NCI-H226 (cell line): ENCODE results near the gene FANCG.

ENCODE experiments used
- DNase-seq: peaks from one replicate; pipeline ENCODE4 v3.0.0-alpha.2; 2015

FANCG gene

GRCh38 chr9:35102769-35103659 is 23.3 kb upstream of the FANCG start, which contains the start of gene STOML2:
Gene STOML2, minus strand, starts transcription at chr9:35103131. Its CDS starts 37 bp downstream, at chr9:35103094.
- peak; percentile 83 for DNase-seq

- DNase-seq, result no peak
Measured at GRCh38 chr9:35102465-35102768, 22.7 kb upstream of the FANCG start.

- DNase-seq, result no peak
Measured at GRCh38 chr9:35097573-35097972, 17.8 kb upstream of the FANCG start.

GRCh38 chr9:35096035-35096849 is 16.5 kb upstream of the FANCG start, which contains the start of gene PIGO:
Gene PIGO, minus strand, starts transcription at chr9:35096591. Its CDS starts 1,026 bp downstream, at chr9:35095565.
- peak; percentile 46 for DNase-seq

GRCh38 chr9:35091536-35091935 is 11.8 kb upstream of the FANCG start:
- DNase-seq, result no peak

GRCh38 chr9:35089434-35089833 is 9.7 kb upstream of the FANCG start:
- DNase-seq, result no peak

GRCh38 chr9:35085078-35085477 is 5.3 kb upstream of the FANCG start:
- no peak for DNase-seq

- DNase-seq, result no peak
Measured at GRCh38 chr9:35079041-35079425, 709 bp downstream of the FANCG start.

GRCh38 chr9:35078066-35078465 is 1.7 kb downstream of the FANCG start:
- DNase-seq, result no peak

- DNase-seq, result no peak
Measured at GRCh38 chr9:35076848-35077247, 2.9 kb downstream of the FANCG start.

- DNase-seq, result no peak
Measured at GRCh38 chr9:35075358-35075757, 4.4 kb downstream of the FANCG start.

- no peak for DNase-seq
Measured at GRCh38 chr9:35074791-35075190, 5.0 kb downstream of the FANCG start.

GRCh38 chr9:35074141-35074540 is 5.6 kb downstream of the FANCG start:
- DNase-seq, result no peak

- DNase-seq, result no peak
Measured at GRCh38 chr9:35073279-35073612, 6.5 kb downstream of the FANCG start.

- DNase-seq, result peak; percentile 91
Measured at GRCh38 chr9:35072461-35073278, 7.1 kb downstream of the FANCG start, which contains the start of gene VCP. Gene VCP, minus strand, starts transcription at chr9:35072625. Its CDS starts 272 bp downstream, at chr9:35072353.

- peak; percentile 82 for DNase-seq
Measured at GRCh38 chr9:35071814-35072460, 7.8 kb downstream of the FANCG start.

- DNase-seq, result no peak
Measured at GRCh38 chr9:35070823-35071813, 8.6 kb downstream of the FANCG start.

GRCh38 chr9:35069020-35069419 is 10.7 kb downstream of the FANCG start:
- DNase-seq, result no peak

- DNase-seq, result no peak
Measured at GRCh38 chr9:35067056-35067455, 12.7 kb downstream of the FANCG start.

- no peak for DNase-seq
Measured at GRCh38 chr9:35060548-35061207, 19.1 kb downstream of the FANCG start.

GRCh38 chr9:35059438-35059837 is 20.3 kb downstream of the FANCG start:
- no peak for DNase-seq
